Fibroblast of the aortic adventitia (primary cell): Measurements from ENCODE around the gene FOSL1. TPM values are rescaled to one million over a fixed set of nuclear protein-coding genes. Genes with fewer than 3 reads are reported as not detected.

Experiments
- DNase-seq: peaks from one replicate; pipeline ENCODE4 v3.0.0-alpha.2; 2010; ENCODE audit warnings: low read depth
- H3K4me3 ChIP-seq: 2 replicates; pipeline ENCODE4 v1.5.1; 2011; ENCODE audit warnings: low read depth, mild to moderate bottlenecking, control low read depth, low read length, moderate library complexity
- total RNA-seq: library from RNA; depleted of rRNA; stranded (reverse); fragments of >200 nt; gene quantifications from 2 replicates; pipeline ENCODE4 v1.2.3, GENCODE V29; 2012; ENCODE audit warnings: low replicate concordance
- TF ChIP-seq, protein P1 (sequence below): IDR thresholded peaks from 2 replicates; pipeline ENCODE4 v1.5.1; 2011; ENCODE audit warnings: mild to moderate bottlenecking, low read length, control low read depth, inconsistent platforms; ENCODE audit not compliant: insufficient read depth

FOSL1 gene
- total RNA-seq, 1 donor: 73.9 TPM

DNA sequence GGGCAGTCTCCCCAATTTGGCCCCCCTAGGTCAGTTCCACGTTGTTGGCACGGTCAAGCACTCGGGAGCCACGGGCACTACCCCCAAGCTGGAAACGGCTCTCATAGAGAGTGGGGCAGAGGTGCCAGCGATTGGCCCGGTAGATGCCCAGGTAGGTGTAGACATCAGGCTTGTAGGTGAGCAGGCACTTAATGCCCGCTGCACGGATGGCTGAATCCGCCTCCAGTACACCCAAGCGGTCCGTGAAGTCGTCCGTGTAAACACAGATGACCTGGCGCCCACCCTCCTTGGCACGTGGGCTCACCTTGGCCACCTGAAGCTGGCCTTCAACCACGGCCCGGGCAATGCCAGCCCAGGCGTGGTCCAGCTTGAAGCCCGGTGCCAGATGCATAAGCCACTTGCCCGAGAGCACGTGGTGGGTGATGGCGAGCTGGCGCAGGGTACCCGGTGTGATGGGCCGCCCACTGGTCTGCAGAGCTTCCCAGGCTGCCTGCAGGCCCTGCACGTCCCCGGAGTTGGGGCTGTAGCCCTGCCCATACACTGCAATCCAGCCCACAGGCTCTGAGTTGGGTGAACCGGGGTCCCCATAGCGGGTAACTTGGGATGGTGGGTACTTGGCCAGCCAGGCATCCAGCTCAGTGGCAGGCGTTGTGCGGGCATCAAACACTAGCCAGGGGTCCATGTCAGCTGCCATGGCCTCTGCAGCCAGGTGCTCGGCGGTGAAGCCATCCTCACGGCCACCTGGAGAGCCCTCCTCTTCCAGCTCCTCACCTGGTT, 17.4 kb upstream of the FOSL1 start:
- DNase-seq: no peak
- peak overlapping the region; percentile 92 for H3K4me3 ChIP-seq
- TF ChIP-seq, protein P1, sequence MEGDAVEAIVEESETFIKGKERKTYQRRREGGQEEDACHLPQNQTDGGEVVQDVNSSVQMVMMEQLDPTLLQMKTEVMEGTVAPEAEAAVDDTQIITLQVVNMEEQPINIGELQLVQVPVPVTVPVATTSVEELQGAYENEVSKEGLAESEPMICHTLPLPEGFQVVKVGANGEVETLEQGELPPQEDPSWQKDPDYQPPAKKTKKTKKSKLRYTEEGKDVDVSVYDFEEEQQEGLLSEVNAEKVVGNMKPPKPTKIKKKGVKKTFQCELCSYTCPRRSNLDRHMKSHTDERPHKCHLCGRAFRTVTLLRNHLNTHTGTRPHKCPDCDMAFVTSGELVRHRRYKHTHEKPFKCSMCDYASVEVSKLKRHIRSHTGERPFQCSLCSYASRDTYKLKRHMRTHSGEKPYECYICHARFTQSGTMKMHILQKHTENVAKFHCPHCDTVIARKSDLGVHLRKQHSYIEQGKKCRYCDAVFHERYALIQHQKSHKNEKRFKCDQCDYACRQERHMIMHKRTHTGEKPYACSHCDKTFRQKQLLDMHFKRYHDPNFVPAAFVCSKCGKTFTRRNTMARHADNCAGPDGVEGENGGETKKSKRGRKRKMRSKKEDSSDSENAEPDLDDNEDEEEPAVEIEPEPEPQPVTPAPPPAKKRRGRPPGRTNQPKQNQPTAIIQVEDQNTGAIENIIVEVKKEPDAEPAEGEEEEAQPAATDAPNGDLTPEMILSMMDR: no peak

DNA sequence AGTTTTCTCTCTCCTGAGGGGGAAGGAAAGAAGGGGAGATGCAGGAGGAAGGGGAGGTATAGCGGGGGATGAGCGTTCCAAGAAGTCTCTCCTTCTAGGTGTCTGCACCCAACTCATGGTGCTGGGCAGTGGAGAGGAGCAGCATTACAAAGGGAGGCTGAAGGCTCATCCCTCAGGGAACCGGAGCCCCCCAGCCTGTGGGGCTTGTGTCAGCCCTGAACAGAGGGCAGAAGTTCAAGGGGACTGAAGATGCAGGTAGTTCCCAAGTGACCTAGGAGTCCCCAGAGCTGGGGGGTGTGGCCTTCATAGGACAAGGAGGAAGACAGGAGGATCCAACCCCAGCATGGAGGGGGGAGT, 16.9 kb upstream of the FOSL1 start:
- TF ChIP-seq, protein P1: no peak
- DNase-seq: no peak
- peak overlapping the region; percentile 92 for H3K4me3 ChIP-seq

DNA sequence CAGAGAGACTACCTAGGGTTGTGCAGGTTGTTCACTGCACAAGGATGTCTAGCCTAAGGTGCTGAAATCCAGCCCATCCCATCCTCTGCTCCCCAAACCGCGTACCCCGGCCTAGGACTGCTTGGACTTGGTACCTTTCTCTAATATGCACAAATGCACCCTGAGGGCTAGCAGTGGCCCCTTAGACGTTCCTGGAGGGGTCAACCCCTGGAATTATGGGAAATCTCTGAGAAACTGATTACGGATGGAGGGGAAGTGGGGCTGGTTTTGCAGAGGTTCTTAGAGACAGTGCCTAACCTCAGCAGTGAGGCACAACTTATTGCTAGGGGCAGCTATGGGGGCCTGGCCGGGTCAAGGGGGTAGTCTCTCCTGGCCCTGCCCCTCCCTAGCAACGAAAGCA, 16.2 kb upstream of the FOSL1 start:
- TF ChIP-seq, protein P1: no peak
- DNase-seq: no peak
- H3K4me3 ChIP-seq: peak overlapping the region; percentile 40

DNA sequence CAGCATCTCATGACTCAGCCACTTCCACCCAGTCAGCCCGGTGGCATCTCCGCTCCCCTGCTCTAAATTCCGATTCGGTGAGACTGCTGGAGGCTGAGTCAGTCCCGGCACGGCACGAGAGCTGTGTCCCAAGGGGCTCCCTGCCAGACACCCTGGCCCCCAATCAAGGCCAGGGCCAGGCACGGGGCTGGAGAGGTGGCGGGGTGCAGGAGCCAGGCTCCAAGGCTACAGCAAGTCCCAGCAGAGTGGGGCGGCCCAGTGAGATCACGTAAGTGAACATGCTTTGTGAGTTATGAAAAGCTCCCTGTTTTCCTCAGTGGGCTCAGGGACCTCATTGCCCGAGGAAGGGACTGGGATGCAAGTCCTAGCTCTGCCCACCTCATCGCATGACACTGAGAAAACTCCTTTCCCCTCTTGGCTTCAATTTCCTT, 15.6 kb upstream of the FOSL1 start:
- peak overlapping the region; percentile 40 for H3K4me3 ChIP-seq
- DNase-seq: peak; percentile 97
- TF ChIP-seq, protein P1: no peak

DNA sequence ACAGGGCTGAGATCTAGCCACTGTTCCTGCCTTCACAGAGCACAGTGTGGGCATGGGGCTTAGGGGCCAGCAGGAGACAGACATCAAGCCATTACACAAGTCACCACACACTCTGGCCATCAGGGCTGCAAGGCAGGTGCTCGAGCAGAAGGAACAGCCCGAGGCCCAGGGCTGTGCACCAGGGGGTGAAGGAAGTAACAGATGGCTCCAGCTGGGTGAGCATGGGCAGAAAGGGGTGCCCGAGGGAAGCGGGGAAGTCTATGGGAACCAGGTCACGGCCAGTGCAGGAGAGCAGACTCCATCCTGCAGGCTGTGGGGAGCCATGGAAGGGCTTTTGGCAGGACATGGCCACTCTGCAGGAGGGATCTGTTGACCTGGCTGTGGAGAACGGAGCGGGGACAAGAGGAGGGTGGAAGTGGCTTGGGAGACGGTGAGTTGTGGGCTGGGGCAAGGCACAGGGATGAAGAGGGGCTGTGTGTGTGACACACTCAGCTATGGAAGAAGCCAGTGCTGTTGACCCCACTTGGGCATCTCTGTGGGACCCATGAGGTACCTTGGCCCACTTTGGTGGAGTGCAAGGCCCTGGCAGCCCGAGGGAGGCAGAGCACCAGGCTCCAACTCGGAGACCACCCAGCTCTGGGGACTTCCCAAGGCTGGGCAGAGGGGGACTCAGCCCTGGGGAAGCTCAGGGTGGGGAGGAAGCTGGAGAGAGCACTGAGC, 15.1 kb upstream of the FOSL1 start:
- TF ChIP-seq, protein P1: no peak
- DNase-seq: no peak
- no peak overlapping the region for H3K4me3 ChIP-seq

DNA sequence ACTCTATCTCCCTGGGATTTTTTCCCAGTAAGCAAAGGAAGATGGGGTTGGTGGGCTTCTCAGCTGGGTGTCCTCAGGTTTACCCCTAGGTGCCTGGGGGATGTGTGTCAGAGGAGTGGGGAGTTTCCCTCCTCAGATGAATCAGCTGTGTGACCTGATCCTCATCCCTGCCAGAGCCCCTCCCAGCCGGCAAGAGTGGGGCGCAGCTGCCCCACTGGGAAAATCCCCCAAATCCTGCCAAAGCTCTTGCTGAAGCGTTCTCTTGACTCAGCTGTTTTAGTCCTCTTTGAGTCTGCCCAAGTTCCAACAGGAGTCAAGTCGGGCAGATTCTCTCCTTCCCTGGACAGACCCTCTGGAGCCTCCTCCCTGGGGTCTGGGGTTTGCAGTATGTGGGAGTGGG, 12.7 kb upstream of the FOSL1 start:
- TF ChIP-seq, protein P1: no peak
- H3K4me3 ChIP-seq: no peak overlapping the region
- peak; percentile 87 for DNase-seq
